Caki2 (cell line): Measurements from ENCODE around the gene CDH15. TPM values are rescaled to one million over a fixed set of nuclear protein-coding genes. Genes with fewer than 3 reads are reported as not detected.
"Not testable (repeated sequence)": the region's sequence is repeated elsewhere in the genome, so short reads cannot be mapped to it uniquely, and the experiment has no call there.

Source experiments
- DNase-seq: peaks from one replicate; pipeline ENCODE4 v3.0.0-alpha.2; 2015; ENCODE audit warnings: low read depth
- in situ Hi-C: cut with HindIII; loops from 2 replicates; pipeline ENCODE4 v1.10.0; 2016; ENCODE audit warnings: low sequenced_read_pairs, low pct_unique_long_range_greater_than_20kb, mixed read lengths
- total RNA-seq: library from RNA; depleted of rRNA; stranded (reverse); fragments of >200 nt; shearing (Covaris generic); gene quantifications from 2 replicates; pipeline ENCODE4 v1.2.3, GENCODE V29; 2014; ENCODE audit warnings: low replicate concordance

The CDH15 gene
- total RNA-seq, 1 experiment from 2014 or later: 0.51 TPM

DNA sequence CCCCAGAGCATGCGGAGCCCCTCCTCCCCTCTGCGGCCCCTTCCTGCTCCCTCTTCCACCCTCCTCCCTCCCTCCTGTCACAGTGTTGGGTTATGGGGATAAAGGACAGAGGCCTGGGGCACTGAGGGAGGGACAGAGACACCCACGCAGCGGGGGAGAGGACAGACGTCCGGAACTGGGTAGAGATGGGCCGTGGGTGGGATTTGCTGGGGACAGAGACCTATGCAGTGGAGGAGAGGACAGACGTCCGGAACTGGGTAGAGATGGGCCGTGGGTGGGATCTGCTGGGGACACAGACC lies 5.9 kb upstream of the CDH15 start:
- in situ Hi-C loops, DNase-seq: not testable (repeated sequence)

GRCh38 chr16:89166696-89167424 lies 4.7 kb upstream of the CDH15 start:
- in situ Hi-C loops: no loop called here
- no peak for DNase-seq

DNA sequence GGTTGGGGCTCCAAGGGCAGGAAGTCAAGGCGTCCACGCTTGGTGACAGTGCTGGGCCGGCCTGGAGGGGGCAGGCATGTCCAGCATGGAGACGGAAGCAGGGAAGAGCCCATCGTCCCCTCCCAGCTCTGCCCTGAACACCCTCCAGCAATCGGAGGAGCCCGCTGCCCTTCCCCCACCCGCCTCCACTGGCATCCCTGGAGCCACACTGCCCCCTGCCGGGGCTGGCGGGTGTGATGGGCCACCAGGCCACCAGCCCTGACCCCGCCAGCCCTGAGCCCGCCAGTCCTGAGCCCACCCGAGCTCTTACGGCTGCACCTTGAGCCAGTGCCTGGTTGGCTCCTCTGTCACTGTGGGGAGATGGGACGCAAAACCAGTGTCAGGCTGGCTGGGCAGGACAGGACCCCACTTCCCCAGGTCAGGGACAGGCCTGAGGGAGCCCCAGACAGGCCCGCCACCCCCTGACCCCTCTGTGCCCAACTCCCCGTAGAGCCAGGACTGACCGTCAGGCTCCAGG lies 4.1 kb upstream of the CDH15 start:
- in situ Hi-C loops: no loop called here
- peak; percentile 56 for DNase-seq

GRCh38 chr16:89168381-89169189 lies 3.0 kb upstream of the CDH15 start:
- in situ Hi-C loops: no loop called here
- no peak for DNase-seq

GRCh38 chr16:89169778-89170177 lies 1.8 kb upstream of the CDH15 start:
- no peak for DNase-seq
- in situ Hi-C loops: no loop called here

DNA sequence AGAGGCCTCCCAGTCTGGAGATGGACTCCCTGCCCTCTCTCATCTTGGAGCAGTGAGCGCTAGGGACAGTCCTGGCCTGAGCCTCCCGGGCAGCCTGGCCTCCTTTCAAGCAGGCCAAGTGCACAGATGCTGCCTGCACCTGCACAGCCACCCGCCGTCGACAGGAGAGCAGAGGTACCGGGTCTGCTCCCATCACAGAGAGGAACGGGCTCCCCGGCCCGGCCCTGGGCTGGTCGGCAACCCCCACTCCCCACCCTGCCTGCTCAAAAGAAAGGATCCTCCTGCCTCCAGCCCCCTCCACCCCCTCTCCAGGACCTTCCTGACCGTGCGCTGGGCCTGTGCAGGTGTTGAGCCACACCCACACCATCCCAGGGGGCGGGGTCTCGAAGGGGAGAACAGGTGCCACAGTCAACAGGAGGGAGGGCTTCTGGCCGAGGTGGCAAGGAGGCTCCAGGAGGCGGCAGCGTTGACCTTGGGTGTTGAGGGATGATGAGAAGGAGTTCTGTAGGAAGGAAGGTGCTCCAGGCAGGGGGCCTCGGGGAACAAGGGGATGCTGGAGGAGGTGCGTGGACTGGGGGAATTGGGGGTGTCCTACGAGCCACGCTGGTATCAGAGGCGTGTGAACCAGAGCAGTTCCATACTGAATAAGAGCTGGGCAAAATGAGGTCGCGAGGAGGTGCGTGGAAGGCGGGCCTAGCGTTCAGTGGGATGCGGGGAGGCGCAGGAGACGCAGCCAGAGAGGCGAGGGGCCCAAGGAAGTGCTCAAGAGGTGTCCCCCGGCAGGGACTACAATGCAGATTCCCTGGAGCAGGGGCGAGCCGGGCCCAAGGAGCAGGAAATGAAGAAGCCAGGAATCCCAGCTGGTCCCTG lies 967 bp upstream of the CDH15 start:
- in situ Hi-C loops: no loop called here
- no peak for DNase-seq

DNA sequence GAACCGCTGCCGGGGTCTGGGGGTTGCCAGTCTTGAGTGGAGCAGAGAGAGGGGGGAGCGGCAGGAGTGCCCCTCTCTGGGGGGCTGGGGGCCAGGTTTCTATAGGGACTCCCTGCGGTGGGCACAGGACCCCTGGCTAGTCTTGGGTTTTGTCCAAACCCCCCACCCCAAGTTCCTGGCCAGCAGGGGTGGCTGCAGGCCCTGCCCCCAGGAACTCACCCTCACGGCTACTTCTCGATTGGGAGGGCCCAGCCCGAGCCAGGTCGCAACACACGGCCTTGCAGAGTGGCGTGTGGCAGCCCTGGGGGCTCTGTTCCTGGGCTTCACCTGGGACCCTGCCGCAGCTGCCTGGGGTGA lies 601 bp downstream of the CDH15 start:
- in situ Hi-C loops: no loop called here

DNA sequence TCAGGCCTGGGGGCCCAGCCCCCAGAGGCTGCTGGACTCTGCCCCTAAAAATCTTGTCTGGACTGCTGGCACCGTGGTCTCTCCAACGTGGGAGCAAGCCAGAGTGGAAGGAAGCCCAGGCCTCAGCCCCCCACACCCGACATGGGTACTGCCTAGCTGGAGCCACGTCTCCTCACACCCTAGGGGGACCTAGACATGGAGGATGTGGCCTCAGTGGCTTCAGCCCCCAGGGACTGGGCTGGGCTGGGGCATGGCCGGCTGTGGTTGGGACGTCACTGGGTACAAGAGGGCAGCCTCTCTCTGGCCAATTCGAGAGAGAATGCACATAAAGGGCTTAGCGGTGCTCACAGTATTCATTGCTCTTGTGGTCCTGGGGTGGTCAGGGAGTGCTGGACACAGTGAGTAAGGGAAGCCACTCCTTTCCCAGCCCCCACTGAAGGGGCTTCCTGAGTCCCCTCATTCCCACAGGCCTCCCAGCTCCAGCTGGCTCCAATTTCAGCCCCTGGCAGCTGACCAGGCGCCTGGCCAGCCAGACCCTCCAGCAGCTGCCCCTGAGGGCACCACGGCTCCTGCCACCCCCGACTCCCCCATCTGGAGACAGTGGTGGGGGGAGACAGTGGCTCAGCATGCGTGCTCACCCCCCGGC lies 1.1 kb downstream of the CDH15 start:
- no peak for DNase-seq
- in situ Hi-C loops: no loop called here

More for the DNA sequence above, 601 bp downstream of the CDH15 start:
- DNase-seq: no peak

DNA sequence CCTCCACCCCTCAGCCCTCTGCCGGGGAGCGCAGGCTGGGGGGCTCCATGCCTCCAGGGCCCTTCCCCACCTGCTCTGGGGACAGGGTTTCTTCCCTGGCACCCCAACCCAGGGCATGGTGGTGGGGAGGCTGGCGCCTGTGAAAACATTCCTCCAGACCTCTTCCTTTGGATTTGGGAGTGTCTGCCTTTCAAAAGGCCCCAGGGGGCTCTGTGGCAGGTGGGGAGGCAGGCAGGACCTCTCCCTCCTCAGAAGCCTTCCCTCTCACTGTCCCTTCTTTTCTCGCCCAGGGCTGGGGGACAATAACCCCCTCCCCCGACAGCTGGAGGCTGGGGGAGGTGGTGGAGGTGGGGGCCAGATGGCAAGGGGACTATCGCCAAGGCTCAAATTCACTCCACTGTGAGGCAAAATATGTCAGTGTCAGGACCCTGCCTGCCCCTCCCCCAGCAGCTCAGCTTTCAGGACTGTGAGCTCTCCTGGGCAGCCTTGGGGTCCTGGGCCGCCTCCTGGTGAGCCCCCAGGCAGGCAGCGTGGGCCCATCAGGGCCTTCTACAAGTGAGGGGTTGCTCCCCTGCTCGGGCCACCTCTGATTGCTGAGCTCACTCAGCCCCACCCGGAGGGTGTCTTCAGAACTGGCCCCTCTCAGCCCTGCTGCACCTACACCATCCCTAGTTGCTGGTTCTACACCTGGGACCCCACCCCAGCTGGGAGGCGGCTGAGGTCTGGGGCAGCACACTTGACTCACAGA lies 1.8 kb downstream of the CDH15 start:
- no peak for DNase-seq
- in situ Hi-C loops: no loop called here

GRCh38 chr16:89174055-89174827 lies 2.7 kb downstream of the CDH15 start:
- in situ Hi-C loops: no loop called here
- DNase-seq: no peak

DNA sequence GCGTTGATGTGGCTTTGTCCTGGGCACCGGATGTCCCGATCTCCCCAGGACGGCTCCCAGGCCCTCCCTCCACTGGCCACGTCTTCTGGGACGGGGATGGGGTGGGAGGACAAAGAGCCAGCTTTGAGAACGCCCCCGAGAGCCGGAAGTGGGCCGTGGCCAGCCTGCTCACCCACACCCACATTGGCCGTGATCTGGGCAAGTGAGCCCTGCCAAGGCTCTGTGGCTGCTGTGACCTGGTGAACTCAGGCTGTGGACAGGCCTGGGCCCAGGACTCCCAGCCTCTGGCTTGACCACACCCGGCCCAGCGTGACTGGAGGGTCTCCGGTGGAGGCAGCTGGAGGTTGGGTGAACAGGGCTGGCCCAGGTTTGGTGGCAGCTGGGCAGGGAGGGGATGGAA lies 3.3 kb downstream of the CDH15 start:
- in situ Hi-C loops: no loop called here
- no peak for DNase-seq

DNA sequence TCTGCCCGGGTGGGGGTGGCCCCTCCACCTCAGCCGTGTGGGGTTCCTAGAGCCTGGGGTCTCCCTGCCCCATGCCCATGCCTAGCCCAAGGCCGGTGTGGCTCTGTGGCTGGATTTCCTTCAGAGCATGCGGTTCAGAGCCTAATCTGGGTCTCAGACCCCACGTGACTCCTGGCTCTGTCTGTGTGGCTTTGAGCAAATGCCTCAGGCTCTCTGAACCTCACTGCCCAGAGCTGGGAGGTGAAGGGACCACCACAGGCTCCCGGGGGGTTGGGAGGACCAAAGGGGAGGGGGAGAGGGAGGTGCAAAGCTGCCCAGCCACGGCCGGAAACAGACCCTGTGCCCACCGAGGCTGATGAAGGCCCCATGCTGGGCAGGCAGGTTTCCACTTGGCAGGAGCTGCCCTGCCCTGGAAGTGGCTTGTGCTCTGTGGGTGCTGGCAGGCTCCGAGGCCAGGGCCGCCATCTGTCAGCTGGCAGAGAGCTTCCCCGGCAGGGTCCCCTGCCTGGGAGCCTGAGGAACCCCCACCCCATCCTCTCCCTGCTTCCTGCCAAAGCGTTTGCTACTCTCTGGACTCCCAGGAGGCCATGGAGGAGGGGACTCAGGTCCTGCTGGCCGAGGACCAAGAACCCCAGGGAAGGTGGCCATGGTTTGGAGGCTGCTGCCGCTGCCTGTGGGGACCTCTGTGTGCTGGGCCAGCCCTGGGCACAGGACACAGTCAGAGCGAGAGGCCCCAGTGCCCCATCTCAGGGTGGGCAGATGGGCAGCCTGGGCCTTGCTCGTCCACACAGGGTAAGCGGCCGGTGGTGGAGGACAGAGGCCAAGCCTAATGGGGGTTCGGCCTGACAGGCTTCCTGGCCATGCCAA lies 4.0 kb downstream of the CDH15 start:
- DNase-seq: no peak
- in situ Hi-C loops: no loop called here

- in situ Hi-C loops: no loop called here
These were observed 4.7 kb downstream of the CDH15 start for GRCh38 chr16:89176147-89176690.

GRCh38 chr16:89176717-89177116 lies 5.2 kb downstream of the CDH15 start:
- DNase-seq: no peak
- in situ Hi-C loops: no loop called here

More at GRCh38 chr16:89176147-89176690, 4.7 kb downstream of the CDH15 start:
- no peak for DNase-seq

DNA sequence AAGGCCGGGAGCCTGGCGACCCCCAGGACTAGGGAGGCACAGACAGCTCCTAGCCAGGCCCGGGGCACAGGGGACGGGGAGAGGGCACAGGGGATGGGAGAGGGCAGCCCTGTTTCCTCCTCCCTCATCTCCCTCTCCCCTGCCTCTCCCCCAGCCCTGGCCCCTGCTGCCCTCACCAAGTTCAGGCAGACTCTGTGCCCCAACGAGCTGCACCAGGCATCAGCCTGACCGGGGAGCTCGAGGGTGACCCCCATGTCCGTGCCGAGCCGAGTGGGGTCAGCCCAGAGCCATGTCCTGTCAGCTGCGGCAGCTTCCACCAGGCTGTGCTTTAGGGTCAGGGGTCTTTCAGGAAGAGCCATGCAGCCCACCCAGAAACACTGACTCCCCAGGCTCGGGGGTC lies 6.0 kb downstream of the CDH15 start:
- DNase-seq: no peak
- in situ Hi-C loops: no loop called here
